ENCODE measurements around the gene ISG15. TPM values are rescaled to one million over a fixed set of nuclear protein-coding genes. Genes with fewer than 3 reads are reported as not detected.

Gene ISG15
- total RNA-seq, 1 experiment from 2014 or later: 140 TPM

DNA sequence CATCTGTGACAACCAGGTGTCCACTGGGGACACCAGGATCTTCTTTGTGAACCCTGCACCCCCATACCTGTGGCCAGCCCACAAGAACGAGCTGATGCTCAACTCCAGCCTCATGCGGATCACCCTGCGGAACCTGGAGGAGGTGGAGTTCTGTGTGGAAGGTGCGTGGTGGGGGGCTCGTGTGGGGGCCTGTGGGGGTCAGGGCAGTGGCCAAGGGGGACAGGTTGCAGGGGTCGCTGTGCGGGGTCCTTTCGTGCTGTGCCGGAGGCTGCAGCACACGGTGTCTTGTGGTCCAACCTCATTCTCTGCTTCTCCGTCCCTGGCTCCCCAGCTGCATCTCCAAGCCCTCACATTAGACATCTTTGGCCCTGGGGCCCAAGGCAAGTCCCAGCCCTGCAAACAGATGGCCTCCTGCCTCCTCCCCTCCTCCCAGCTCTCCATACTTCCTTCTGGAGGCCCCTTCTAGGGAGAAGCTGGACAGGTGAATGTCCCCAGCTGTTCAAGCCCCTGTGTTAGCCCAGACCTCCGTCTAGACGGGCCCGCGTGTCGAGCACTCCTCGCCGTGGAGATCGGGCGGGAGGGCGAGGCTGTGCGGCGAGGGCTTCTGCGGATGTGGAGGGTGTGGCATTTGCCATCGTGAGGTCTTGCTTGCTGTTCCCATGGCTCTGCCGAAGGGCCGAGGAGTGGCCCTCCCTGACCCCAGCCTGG, 9.2 kb downstream of the ISG15 start (continued):
- TF ChIP-seq EZH2 (IDR thresholded peaks at IDR 0.05) (no peak), CEBPB (IDR thresholded peaks at IDR 0.05; ENCODE audit: low read depth) (no peak), YY1 (IDR thresholded peaks at IDR 0.05; ENCODE audit: extremely low read depth, insufficient replicate concordance, low read depth, low read length) (no peak), ELF1 (IDR thresholded peaks at IDR 0.05; ENCODE audit: borderline replicate concordance, low read depth) (no peak), MAX (IDR thresholded peaks at IDR 0.05) (no peak), ZFX (IDR thresholded peaks at IDR 0.05) (no peak), SIN3A (IDR thresholded peaks at IDR 0.05; ENCODE audit: low read depth) (no peak), EZH2phosphoT487 (IDR thresholded peaks at IDR 0.05; ENCODE audit: borderline replicate concordance) (no peak)
- TF ChIP-seq, protein P1, sequence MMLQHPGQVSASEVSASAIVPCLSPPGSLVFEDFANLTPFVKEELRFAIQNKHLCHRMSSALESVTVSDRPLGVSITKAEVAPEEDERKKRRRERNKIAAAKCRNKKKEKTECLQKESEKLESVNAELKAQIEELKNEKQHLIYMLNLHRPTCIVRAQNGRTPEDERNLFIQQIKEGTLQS (IDR thresholded peaks at IDR 0.05): no peak

DNA sequence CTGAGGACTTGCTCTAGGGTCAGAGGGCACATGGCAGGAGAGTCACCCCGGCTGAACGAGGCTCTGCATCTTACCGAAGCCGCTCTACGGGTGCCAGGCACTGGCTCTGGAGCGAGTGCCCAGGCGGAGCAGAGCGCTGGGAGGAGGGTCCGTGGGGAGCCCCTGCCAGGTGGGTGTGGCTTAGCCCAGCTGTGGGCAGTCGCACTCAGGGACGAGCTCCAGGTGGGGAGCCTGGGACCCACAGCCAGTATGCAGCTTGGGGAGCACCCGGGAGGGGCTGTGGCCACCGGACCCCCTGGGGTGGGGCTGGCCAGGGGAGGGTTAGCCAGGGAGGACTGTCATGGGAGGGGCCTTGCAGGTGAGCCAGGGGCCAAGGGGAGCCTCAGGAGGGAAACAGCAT, 10.4 kb downstream of the ISG15 start:
- H3K27ac ChIP-seq (ENCODE audit: low read depth, low read length): peak overlapping the region; percentile 87
- peaks cover 38 to 58% of the 10 kb centered on the region in 2 experiments for H3K4me1 ChIP-seq (ENCODE audit: control insufficient read depth in 1 of 2, insufficient read depth in 2 of 2, low read length in 2 of 2)
- POLR2A ChIA-PET: interaction anchor here (1.1 to 1.6 kb wide), 2 partner anchors 17 to 40 kb away, joined by 3 read pairs; no protein-coding TSS in a partner anchor
- TF ChIP-seq SIN3A (IDR thresholded peaks at IDR 0.05; ENCODE audit: low read depth) (no peak), SRF (IDR thresholded peaks at IDR 0.05; ENCODE audit: low read depth) (no peak), CTCF (IDR thresholded peaks at IDR 0.05 in 2 of 3, conservative IDR thresholded peaks at IDR 0.05 in 1 of 3; ENCODE audit: borderline replicate concordance in 1 of 3, insufficient read depth in 1 of 3, low read depth in 2 of 3, low read length in 2 of 3) (no peak), POLR2AphosphoS5 (IDR thresholded peaks at IDR 0.05; ENCODE audit: low read depth, low read length) (no peak), MAX (IDR thresholded peaks at IDR 0.05) (no peak), JUND (IDR thresholded peaks at IDR 0.05) (no peak), SP1 (IDR thresholded peaks at IDR 0.05; ENCODE audit: low read depth) (no peak)
- TF ChIP-seq, protein P2, sequence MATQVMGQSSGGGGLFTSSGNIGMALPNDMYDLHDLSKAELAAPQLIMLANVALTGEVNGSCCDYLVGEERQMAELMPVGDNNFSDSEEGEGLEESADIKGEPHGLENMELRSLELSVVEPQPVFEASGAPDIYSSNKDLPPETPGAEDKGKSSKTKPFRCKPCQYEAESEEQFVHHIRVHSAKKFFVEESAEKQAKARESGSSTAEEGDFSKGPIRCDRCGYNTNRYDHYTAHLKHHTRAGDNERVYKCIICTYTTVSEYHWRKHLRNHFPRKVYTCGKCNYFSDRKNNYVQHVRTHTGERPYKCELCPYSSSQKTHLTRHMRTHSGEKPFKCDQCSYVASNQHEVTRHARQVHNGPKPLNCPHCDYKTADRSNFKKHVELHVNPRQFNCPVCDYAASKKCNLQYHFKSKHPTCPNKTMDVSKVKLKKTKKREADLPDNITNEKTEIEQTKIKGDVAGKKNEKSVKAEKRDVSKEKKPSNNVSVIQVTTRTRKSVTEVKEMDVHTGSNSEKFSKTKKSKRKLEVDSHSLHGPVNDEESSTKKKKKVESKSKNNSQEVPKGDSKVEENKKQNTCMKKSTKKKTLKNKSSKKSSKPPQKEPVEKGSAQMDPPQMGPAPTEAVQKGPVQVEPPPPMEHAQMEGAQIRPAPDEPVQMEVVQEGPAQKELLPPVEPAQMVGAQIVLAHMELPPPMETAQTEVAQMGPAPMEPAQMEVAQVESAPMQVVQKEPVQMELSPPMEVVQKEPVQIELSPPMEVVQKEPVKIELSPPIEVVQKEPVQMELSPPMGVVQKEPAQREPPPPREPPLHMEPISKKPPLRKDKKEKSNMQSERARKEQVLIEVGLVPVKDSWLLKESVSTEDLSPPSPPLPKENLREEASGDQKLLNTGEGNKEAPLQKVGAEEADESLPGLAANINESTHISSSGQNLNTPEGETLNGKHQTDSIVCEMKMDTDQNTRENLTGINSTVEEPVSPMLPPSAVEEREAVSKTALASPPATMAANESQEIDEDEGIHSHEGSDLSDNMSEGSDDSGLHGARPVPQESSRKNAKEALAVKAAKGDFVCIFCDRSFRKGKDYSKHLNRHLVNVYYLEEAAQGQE (IDR thresholded peaks at IDR 0.05; ENCODE audit: low read depth): no peak
- TF ChIP-seq, protein P3, sequence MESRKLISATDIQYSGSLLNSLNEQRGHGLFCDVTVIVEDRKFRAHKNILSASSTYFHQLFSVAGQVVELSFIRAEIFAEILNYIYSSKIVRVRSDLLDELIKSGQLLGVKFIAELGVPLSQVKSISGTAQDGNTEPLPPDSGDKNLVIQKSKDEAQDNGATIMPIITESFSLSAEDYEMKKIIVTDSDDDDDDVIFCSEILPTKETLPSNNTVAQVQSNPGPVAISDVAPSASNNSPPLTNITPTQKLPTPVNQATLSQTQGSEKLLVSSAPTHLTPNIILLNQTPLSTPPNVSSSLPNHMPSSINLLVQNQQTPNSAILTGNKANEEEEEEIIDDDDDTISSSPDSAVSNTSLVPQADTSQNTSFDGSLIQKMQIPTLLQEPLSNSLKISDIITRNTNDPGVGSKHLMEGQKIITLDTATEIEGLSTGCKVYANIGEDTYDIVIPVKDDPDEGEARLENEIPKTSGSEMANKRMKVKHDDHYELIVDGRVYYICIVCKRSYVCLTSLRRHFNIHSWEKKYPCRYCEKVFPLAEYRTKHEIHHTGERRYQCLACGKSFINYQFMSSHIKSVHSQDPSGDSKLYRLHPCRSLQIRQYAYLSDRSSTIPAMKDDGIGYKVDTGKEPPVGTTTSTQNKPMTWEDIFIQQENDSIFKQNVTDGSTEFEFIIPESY (IDR thresholded peaks at IDR 0.05; ENCODE audit: extremely low read depth, insufficient replicate concordance, low read length): no peak

More for the DNA sequence above, 10.4 kb downstream of the ISG15 start:
- Histone ChIP-seq H3K4me2 (ENCODE audit: low read length) (peak overlapping the region; percentile 98), H3K4me3 (replicated peaks in 1 of 2; ENCODE audit: low read depth in 1 of 2, low read length in 2 of 2) (0 out of 4 replicates have a peak overlapping the region, but pooled peaks of 1 of the 2 experiments have one; percentile 40), H3K9ac (ENCODE audit: low read length) (peak overlapping the region; percentile 67), H3K27me3 (ENCODE audit: insufficient read depth, low read length) (no peaks in the 10 kb centered on the region), H3K9me2 (ENCODE audit: insufficient read depth) (no peaks in the 10 kb centered on the region), H4K20me1 (ENCODE audit: insufficient read depth) (no peaks in the 10 kb centered on the region), H3K79me2 (ENCODE audit: insufficient read depth, low read length) (peaks cover 74% of the 10 kb centered on the region), H3K36me3 (ENCODE audit: control insufficient read depth in 1 of 2, insufficient read depth in 2 of 2, low read length in 2 of 2) (peaks cover 0 to 23% of the 10 kb centered on the region in 2 experiments; a peak in 2 of 4 replicates), H3K9me3 (ENCODE audit: control insufficient read depth in 1 of 2, insufficient read depth in 1 of 2, low read depth in 1 of 2, low read length in 2 of 2) (no peaks in the 10 kb centered on the region), H2AFZ (ENCODE audit: low read depth, low read length, poor library complexity, severe bottlenecking) (no peak overlapping the region)
- intact Hi-C loops (cut with micrococcal nuclease): no loop called here
- ATAC-seq (no peak), DNase-seq (ENCODE audit: low read depth, low spot score) (no peak)
- RAD21 ChIA-PET (ENCODE audit: low non-redundant PET in 1 of 2, low total read pairs in 2 of 2, uncharacterized antibody in 2 of 2, unreplicated experiment in 2 of 2): no interaction called here
- BruUV-seq (replicated peaks): no TSS peak
- CTCF ChIA-PET: no interaction called here
